ENCODE data around the gene TCERG1.

- TF ChIP-seq GATA2 (IDR thresholded peaks at IDR 0.05; ENCODE audit: low read depth, low read length), result no peak
- TF ChIP-seq GATA3 (IDR thresholded peaks at IDR 0.05; ENCODE audit: low read depth, low read length), result no peak
Measured at GRCh38 chr5:146467760-146468159, 20.6 kb downstream of the TCERG1 start.
